ENCODE measurements around the gene MAS1L.

DNA sequence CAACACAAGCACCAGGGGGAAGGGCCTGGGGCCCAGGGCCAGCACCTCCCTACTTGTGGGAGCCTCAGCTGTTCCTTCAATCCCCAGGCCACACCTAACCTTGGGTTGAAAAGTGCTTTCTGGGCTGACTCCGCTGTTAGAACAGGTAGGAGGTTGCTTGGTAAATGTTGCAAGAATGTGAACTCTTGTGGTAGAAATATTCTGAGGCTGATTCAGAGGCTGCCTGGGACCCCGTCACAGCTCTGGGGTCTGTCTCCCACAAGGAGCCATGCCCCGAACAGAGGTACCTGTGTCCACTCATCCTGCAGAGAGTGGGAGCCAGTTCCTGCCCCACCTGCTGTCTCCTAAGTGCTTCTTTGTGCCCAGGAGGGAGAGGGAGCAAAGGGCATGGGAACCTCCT is 14.4 kb upstream of the MAS1L start:
- TF ChIP-seq, protein P1, sequence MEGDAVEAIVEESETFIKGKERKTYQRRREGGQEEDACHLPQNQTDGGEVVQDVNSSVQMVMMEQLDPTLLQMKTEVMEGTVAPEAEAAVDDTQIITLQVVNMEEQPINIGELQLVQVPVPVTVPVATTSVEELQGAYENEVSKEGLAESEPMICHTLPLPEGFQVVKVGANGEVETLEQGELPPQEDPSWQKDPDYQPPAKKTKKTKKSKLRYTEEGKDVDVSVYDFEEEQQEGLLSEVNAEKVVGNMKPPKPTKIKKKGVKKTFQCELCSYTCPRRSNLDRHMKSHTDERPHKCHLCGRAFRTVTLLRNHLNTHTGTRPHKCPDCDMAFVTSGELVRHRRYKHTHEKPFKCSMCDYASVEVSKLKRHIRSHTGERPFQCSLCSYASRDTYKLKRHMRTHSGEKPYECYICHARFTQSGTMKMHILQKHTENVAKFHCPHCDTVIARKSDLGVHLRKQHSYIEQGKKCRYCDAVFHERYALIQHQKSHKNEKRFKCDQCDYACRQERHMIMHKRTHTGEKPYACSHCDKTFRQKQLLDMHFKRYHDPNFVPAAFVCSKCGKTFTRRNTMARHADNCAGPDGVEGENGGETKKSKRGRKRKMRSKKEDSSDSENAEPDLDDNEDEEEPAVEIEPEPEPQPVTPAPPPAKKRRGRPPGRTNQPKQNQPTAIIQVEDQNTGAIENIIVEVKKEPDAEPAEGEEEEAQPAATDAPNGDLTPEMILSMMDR (IDR thresholded peaks at IDR 0.05; ENCODE audit: low read length), result no peak
- TF ChIP-seq EZH2 (IDR thresholded peaks at IDR 0.05; ENCODE audit: borderline replicate concordance, low read length), result no peak

Measured in OCI-LY1 (cell line).